NB4 (cell line): ENCODE data around the gene PRF1.
"Not testable (repeated sequence)": the region's sequence is repeated elsewhere in the genome, so short reads cannot be mapped to it uniquely, and the experiment has no call there.

ENCODE experiments used
- DNase-seq: peaks from one replicate; pipeline ENCODE4 v3.0.0; 2010; ENCODE audit warnings: low read depth
- H3K4me3 ChIP-seq: one replicate; pipeline ENCODE4 v1.5.1; 2011; ENCODE audit warnings: mild to moderate bottlenecking, low read depth, low read length, moderate library complexity
- CTCF ChIP-seq: IDR thresholded peaks from one replicate; pipeline ENCODE4 v1.5.1; 2012; ENCODE audit warnings: low read depth, low read length
- MAX ChIP-seq: IDR thresholded peaks from 2 replicates; pipeline ENCODE4 v1.6.1; 2011; ENCODE audit warnings: low read depth, low read length
- MYC ChIP-seq: IDR thresholded peaks from 2 replicates; pipeline ENCODE4 v1.6.1; 2011; ENCODE audit warnings: low read depth, low read length
- POLR2A ChIP-seq: IDR thresholded peaks from 2 replicates; pipeline ENCODE4 v1.6.1; 2011; ENCODE audit warnings: mild to moderate bottlenecking; ENCODE audit not compliant: insufficient read length; ENCODE audit errors: extremely low read depth

The PRF1 gene

GRCh38 chr10:70584366-70584765 lies 18.2 kb downstream of the PRF1 start:
- TF ChIP-seq POLR2A (no peak), MYC (no peak), MAX (no peak), CTCF (no peak)
- DNase-seq: no peak
- H3K4me3 ChIP-seq: no peak overlapping the region

GRCh38 chr10:70583669-70584037 lies 18.9 kb downstream of the PRF1 start:
- TF ChIP-seq MYC: no peak
- TF ChIP-seq MAX: no peak
- TF ChIP-seq CTCF: no peak
- no peak for TF ChIP-seq POLR2A
- H3K4me3 ChIP-seq: no peak overlapping the region
- no peak for DNase-seq

GRCh38 chr10:70582793-70583668 lies 19.5 kb downstream of the PRF1 start:
- no peak for TF ChIP-seq MAX
- TF ChIP-seq CTCF: no peak
- TF ChIP-seq POLR2A: no peak
- no peak for TF ChIP-seq MYC
- H3K4me3 ChIP-seq: no peak overlapping the region
- no peak for DNase-seq

GRCh38 chr10:70581176-70581575 lies 21.4 kb downstream of the PRF1 start:
- not testable (repeated sequence) for DNase-seq

GRCh38 chr10:70579234-70580002 lies 23.1 kb downstream of the PRF1 start:
- DNase-seq: no peak
- TF ChIP-seq MAX (peak; percentile 46; the same call in 1 of the 2 replicates), MYC (no peak), CTCF (no peak), POLR2A (no peak)
- H3K4me3 ChIP-seq: no peak overlapping the region

More at GRCh38 chr10:70581176-70581575, 21.4 kb downstream of the PRF1 start:
- not testable (repeated sequence) for H3K4me3 ChIP-seq

- no peak for TF ChIP-seq MYC
- no peak for TF ChIP-seq MAX
- no peak for TF ChIP-seq CTCF
- TF ChIP-seq POLR2A: no peak
- no peak overlapping the region for H3K4me3 ChIP-seq
- peak; percentile 85 for DNase-seq
These were observed 24.1 kb downstream of the PRF1 start for GRCh38 chr10:70578371-70578947.
